A549 (cell line): ENCODE data around the gene PIM1. TPM values are rescaled to one million over a fixed set of nuclear protein-coding genes. Genes with fewer than 3 reads are reported as not detected.

Experiments used
- ATAC-seq, 2 experiments: fragments of 200-7000 bp in 1 of 2; fragments of >200 bp in 1 of 2; cut with Nextera tagmentation in 1 of 2; cut with Tn5 transposase in 1 of 2; 3 replicates each; pipeline versions ENCODE4 v1.8.0 to v1.9.1; 2018 to 2020; ENCODE audit warnings: mild to moderate bottlenecking in 1 of 2, moderate library complexity in 1 of 2
- CTCF ChIA-PET: fragments of 300-600 bp; sonication (Branson Sonifier 250); formaldehyde crosslinking; extraction: SDS; loops from one replicate; lab custom pipeline; 2021; ENCODE audit warnings: antibody characterized with exemption, inconsistent platforms; lab: Yijun Ruan, JAX
- POLR2A ChIA-PET: fragments of 350-600 bp; formaldehyde crosslinking; extraction: SDS; loops from one replicate; lab custom pipeline; 2021; ENCODE audit warnings: antibody characterized with exemption, inconsistent platforms; lab: Yijun Ruan, JAX
- DNase-seq, 2 experiments: peaks; one replicate each; pipeline versions ENCODE4 v3.0.0 to v3.0.0-alpha.2; 2011 to 2016; ENCODE audit warnings: low read depth in 1 of 2, low spot score in 1 of 2
- FAIRE-seq: peaks from 2 replicates; lab custom pipeline; 2011; peaks lifted over from hg19 to GRCh38; lab: Jason Lieb, UNC
- H3K27ac ChIP-seq, 2 experiments: fragments of >200 bp; sonication (Bioruptor Twin); formaldehyde crosslinking; 3 replicates each; pipeline ENCODE4 v1.5.1; 2016 to 2017
- H3K4me1 ChIP-seq: fragments of >200 bp; sonication (Bioruptor Twin); formaldehyde crosslinking; 3 replicates; pipeline ENCODE4 v1.6.1; 2016
- H3K4me2 ChIP-seq: fragments of >200 bp; sonication (Bioruptor Twin); formaldehyde crosslinking; 3 replicates; pipeline ENCODE4 v1.6.1; 2016
- H3K4me3 ChIP-seq: fragments of >200 bp; sonication (Bioruptor Twin); formaldehyde crosslinking; 3 replicates; pipeline ENCODE4 v1.5.1; 2016
- H3K9me3 ChIP-seq: fragments of >200 bp; sonication (Bioruptor Twin); formaldehyde crosslinking; 3 replicates; pipeline ENCODE4 v1.6.1; 2016
- CEBPB ChIP-seq, 2 experiments: fragments of >200 bp in 1 of 2; sonication (Bioruptor Twin) in 1 of 2; formaldehyde crosslinking in 1 of 2; IDR thresholded peaks; 2 replicates each; pipeline ENCODE4 v1.6.1; 2012 to 2016
- CHD4 ChIP-seq: fragments of 200-600 bp; sonication (generic); IDR thresholded peaks from 2 replicates; pipeline ENCODE4 v1.6.1; 2016; ENCODE audit warnings: antibody characterized with exemption, mild to moderate bottlenecking, borderline replicate concordance
- EHF ChIP-seq: fragments of 250-450 bp; sonication (Bioruptor Pico); IDR thresholded peaks from 2 replicates; pipeline ENCODE4 v1.5.0; 2020; ENCODE audit warnings: mild to moderate bottlenecking
- EP300 ChIP-seq, 2 experiments: fragments of >200 bp; sonication (Bioruptor Twin); formaldehyde crosslinking; IDR thresholded peaks; 2 replicates in 1 of 2; 3 replicates in 1 of 2; pipeline ENCODE4 v1.6.1; 2016 to 2017
- FOSL2 ChIP-seq, 2 experiments: fragments of 450-650 bp in 1 of 2; fragments of >200 bp in 1 of 2; sonication (Bioruptor Twin) in 1 of 2; formaldehyde crosslinking; IDR thresholded peaks; 2 replicates each; pipeline versions ENCODE4 v1.5.0 to v1.6.1; 2016 to 2020; ENCODE audit warnings: mild to moderate bottlenecking in 1 of 2, moderate library complexity in 1 of 2
- HDAC2 ChIP-seq: fragments of 200-600 bp; sonication (generic); IDR thresholded peaks from 2 replicates; pipeline ENCODE4 v1.6.1; 2016
- HOXA7 ChIP-seq: fragments of 250-450 bp; sonication (Bioruptor Pico); IDR thresholded peaks from 2 replicates; pipeline ENCODE4 v1.5.0; 2020; ENCODE audit warnings: mild to moderate bottlenecking, moderate library complexity
- HOXB13 ChIP-seq: fragments of 250-450 bp; sonication (Bioruptor Pico); IDR thresholded peaks from 2 replicates; pipeline ENCODE4 v1.5.0; 2020; ENCODE audit warnings: low read depth, mild to moderate bottlenecking, moderate library complexity
- HOXB5 ChIP-seq: fragments of 250-450 bp; sonication (Bioruptor Pico); IDR thresholded peaks from 2 replicates; pipeline ENCODE4 v1.5.0; 2020; ENCODE audit warnings: mild to moderate bottlenecking, moderate library complexity
- JUN ChIP-seq, 2 experiments: fragments of >200 bp; sonication (Bioruptor Twin); formaldehyde crosslinking; IDR thresholded peaks; 2 replicates in 1 of 2; 3 replicates in 1 of 2; pipeline ENCODE4 v1.6.1; 2016 to 2017
- KDM5A ChIP-seq: fragments of 200-600 bp; sonication (generic); IDR thresholded peaks from 2 replicates; pipeline ENCODE4 v1.6.1; 2016; ENCODE audit warnings: antibody characterized with exemption, mild to moderate bottlenecking
- MYC ChIP-seq: IDR thresholded peaks from 2 replicates; pipeline ENCODE4 v1.6.1; 2012; ENCODE audit warnings: mild to moderate bottlenecking, inconsistent platforms, low read length, improper control_type of control experiment, borderline replicate concordance
- NFE2L2 ChIP-seq: fragments of 150-350 bp; conservative IDR thresholded peaks from 2 replicates; pipeline ENCODE4 v1.6.1; 2014; ENCODE audit warnings: low read length
- NR3C1 ChIP-seq: fragments of >200 bp; sonication (Bioruptor Twin); formaldehyde crosslinking; IDR thresholded peaks from 3 replicates; pipeline ENCODE4 v1.6.1; 2017
- PHF8 ChIP-seq: fragments of 200-600 bp; sonication (generic); IDR thresholded peaks from 2 replicates; pipeline ENCODE4 v1.6.1; 2016; ENCODE audit warnings: low read depth, mild to moderate bottlenecking, antibody characterized with exemption, moderate library complexity, borderline replicate concordance
- POLR2A ChIP-seq: IDR thresholded peaks from 2 replicates; pipeline ENCODE4 v1.6.1; 2012; ENCODE audit warnings: mild to moderate bottlenecking, low read length
- RAD21 ChIP-seq, 2 experiments: fragments of >200 bp in 1 of 2; sonication (Bioruptor Twin) in 1 of 2; formaldehyde crosslinking in 1 of 2; IDR thresholded peaks in 1 of 2; conservative IDR thresholded peaks in 1 of 2; 2 replicates in 1 of 2; 3 replicates in 1 of 2; pipeline ENCODE4 v1.6.1; 2012 to 2018; ENCODE audit warnings: inconsistent platforms in 1 of 2
- RFX5 ChIP-seq: fragments of 450-650 bp; IDR thresholded peaks from 2 replicates; pipeline ENCODE4 v1.7.1; 2014; ENCODE audit warnings: antibody characterized with exemption, mild to moderate bottlenecking, moderate library complexity
- RNF2 ChIP-seq: fragments of 200-600 bp; sonication (generic); IDR thresholded peaks from 2 replicates; pipeline ENCODE4 v1.6.1; 2016; ENCODE audit warnings: low read depth, mild to moderate bottlenecking, antibody characterized with exemption, moderate library complexity, borderline replicate concordance
- SMC3 ChIP-seq: fragments of >200 bp; sonication (Bioruptor Twin); formaldehyde crosslinking; IDR thresholded peaks from 3 replicates; pipeline ENCODE4 v1.6.1; 2018; ENCODE audit warnings: inconsistent platforms
- ZFP36 ChIP-seq: fragments of 450-650 bp; IDR thresholded peaks from 2 replicates; pipeline ENCODE4 v1.6.1; 2014; ENCODE audit warnings: borderline replicate concordance; ENCODE audit not compliant: partially characterized antibody
- ZNF302 ChIP-seq: fragments of 250-450 bp; sonication (Bioruptor Pico); IDR thresholded peaks from 2 replicates; pipeline ENCODE4 v1.9.0; 2021; ENCODE audit warnings: inconsistent platforms, mild to moderate bottlenecking, moderate library complexity
- WGBS: methylation state at CpG from one replicate; pipeline ENCODE4 v1.1.6; 2017; ENCODE audit errors: missing lambda C conversion rate; 5-methylcytosine and 5-hydroxymethylcytosine counted together
- polyA minus RNA-seq: library from RNA; depleted of rRNA, polyadenylated mRNA; stranded (reverse); fragments of >200 nt; gene quantifications from 2 replicates; pipeline ENCODE4 v1.2.3, GENCODE V29; 2011; rRNA and poly(A)+ RNA removed
- polyA plus RNA-seq, 4 experiments: library from polyadenylated mRNA; depleted of rRNA in 3 of 4; stranded (reverse); fragments of >200 nt; fragmentation: RNase III in 1 of 4; extraction: RNeasy Plus Mini Kit Qiagen cat#74134 plus additional on column Dnase treatment in 1 of 4; gene quantifications; 2 replicates in 3 of 4; 3 replicates in 1 of 4; pipeline ENCODE4 v1.2.3, GENCODE V29; 2011 to 2017
- TF ChIP-seq, protein P1 (sequence below): IDR thresholded peaks from 2 replicates; pipeline ENCODE4 v1.6.1; 2012
- TF ChIP-seq, protein P2 (sequence below): fragments of 150-350 bp; IDR thresholded peaks from 2 replicates; pipeline ENCODE4 v1.6.1; 2014; ENCODE audit warnings: low read depth, mild to moderate bottlenecking, low read length
- TF ChIP-seq, protein P3 (sequence below): IDR thresholded peaks from 2 replicates; pipeline ENCODE4 v1.6.1; 2012; ENCODE audit warnings: low read depth, borderline replicate concordance
- TF ChIP-seq, protein P4 (sequence below): fragments of >200 bp; sonication (Bioruptor Twin); formaldehyde crosslinking; IDR thresholded peaks from 3 replicates; pipeline ENCODE4 v1.6.1; 2016
- TF ChIP-seq, protein P5 (sequence below): IDR thresholded peaks from 2 replicates; pipeline ENCODE4 v1.6.1; 2012

The PIM1 gene
- 19.0 and 21.9 TPM in 2 replicates for polyA plus RNA-seq (2011; rRNA removed)
- polyA plus RNA-seq (2012; cell fraction: cytosol; rRNA removed): 24.5 and 35.6 TPM in 2 replicates
- polyA plus RNA-seq (2012; cell fraction: nucleus; rRNA removed): 78.3 and 86.2 TPM in 2 replicates
- polyA plus RNA-seq (2017; fragmentation: RNase III; extraction: RNeasy Plus Mini Kit Qiagen cat#74134 plus additional on column Dnase treatment): 12.3 to 16.6 TPM (median 15.4 TPM) in 3 replicates
- 28.6 and 29.4 TPM in 2 replicates for polyA minus RNA-seq

DNA sequence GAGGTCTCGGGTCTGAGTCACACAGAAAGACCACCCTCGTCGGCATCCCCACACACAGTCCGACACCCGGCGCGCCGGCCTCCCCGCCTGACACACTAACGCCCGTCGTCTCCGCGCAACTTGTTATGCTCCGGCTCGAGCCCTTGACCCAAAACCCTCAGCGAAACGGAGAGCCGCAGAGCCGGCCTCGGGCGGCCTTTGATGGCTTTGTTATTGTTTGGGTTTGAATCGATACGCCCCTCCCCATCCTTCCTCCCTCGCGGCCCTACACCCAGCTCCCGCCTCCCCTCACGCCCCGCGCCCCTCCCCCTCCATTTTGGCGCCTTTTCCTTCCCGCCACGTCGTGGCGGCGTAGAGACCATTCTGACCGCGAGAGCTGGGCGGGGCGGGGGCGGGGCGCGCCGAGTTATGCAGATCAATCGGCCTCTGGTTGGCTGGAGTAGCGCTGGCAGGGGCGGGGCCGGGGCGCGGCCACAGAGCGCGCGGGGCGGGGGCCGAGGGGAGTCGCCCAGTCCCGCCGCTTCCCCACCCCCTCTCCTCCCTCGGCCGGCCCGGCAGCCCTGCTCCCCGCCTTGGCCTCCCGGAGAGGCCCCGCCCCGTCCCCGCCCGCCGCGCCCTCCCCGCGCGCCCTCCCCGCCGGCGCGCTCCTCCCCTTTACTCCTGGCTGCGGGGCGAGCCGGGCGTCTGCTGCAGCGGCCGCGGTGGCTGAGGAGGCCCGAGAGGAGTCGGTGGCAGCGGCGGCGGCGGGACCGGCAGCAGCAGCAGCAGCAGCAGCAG lies at the start of gene PIM1:
Gene PIM1 (plus strand): TSS at position 657 of the 777 bp plus-strand sequence. CDS start 424 bp downstream, outside the sequence.
- Histone ChIP-seq H3K4me1 (peaks cover 21% of the 10 kb centered on the region), H3K4me2 (peak within 1 kb of the TSS; percentile 93), H3K9me3 (no peaks in the 10 kb centered on the region), H3K27ac (peak within 1 kb of the TSS; percentile 94 to 97)
- DNase-seq: peak; percentile 85 to 96
- ATAC-seq: peak; percentile 77
- no peak for FAIRE-seq
- POLR2A ChIA-PET: interaction anchor here (0.6 to 4.0 kb wide), 17 partner anchors 9 to 574 kb away, joined by 3 to 32 read pairs (median 5); no protein-coding TSS in a partner anchor
- no CpG with 5 or more reads among the region's 90 CpGs for WGBS
- TF ChIP-seq CEBPB (IDR thresholded peaks at IDR 0.05) (no peak), EHF (CRISPR knock-in tag) (no peak), JUN (IDR thresholded peaks at IDR 0.05) (peak; percentile 26 to 53; a peak in 2 of 5 replicates), RAD21 (conservative IDR thresholded peaks at IDR 0.05 in 1 of 2, IDR thresholded peaks at IDR 0.05 in 1 of 2) (0 out of 5 replicates have a peak, but pooled peaks of 1 of the 2 experiments have one; percentile 7), HDAC2 (no peak), ZNF302 (CRISPR knock-in tag) (no peak), POLR2A (peak; percentile 56), RNF2 (no peak), FOSL2 (IDR thresholded peaks at IDR 0.05) (no peak), FOSL2 (CRISPR knock-in tag; IDR thresholded peaks at IDR 0.05) (no peak; the same call in 1 of the 2 replicates), NR3C1 (no peak), EP300 (IDR thresholded peaks at IDR 0.05) (no peak), KDM5A (no peak), HOXB5 (CRISPR knock-in tag) (0 out of 2 replicates have a peak, but pooled peaks have one; percentile 24), HOXB13 (no peak), CHD4 (no peak), ZFP36 (no peak), RFX5 (no peak), MYC (no peak), SMC3 (no peak; the same call in none of the 3 replicates), NFE2L2 (no peak), PHF8 (no peak), HOXA7 (CRISPR knock-in tag) (no peak)
- TF ChIP-seq, protein P1, sequence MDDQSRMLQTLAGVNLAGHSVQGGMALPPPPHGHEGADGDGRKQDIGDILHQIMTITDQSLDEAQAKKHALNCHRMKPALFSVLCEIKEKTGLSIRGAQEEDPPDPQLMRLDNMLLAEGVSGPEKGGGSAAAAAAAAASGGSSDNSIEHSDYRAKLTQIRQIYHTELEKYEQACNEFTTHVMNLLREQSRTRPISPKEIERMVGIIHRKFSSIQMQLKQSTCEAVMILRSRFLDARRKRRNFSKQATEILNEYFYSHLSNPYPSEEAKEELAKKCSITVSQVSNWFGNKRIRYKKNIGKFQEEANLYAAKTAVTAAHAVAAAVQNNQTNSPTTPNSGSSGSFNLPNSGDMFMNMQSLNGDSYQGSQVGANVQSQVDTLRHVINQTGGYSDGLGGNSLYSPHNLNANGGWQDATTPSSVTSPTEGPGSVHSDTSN: peak; percentile 70; the same call in 1 of the 2 replicates
- TF ChIP-seq, protein P2, sequence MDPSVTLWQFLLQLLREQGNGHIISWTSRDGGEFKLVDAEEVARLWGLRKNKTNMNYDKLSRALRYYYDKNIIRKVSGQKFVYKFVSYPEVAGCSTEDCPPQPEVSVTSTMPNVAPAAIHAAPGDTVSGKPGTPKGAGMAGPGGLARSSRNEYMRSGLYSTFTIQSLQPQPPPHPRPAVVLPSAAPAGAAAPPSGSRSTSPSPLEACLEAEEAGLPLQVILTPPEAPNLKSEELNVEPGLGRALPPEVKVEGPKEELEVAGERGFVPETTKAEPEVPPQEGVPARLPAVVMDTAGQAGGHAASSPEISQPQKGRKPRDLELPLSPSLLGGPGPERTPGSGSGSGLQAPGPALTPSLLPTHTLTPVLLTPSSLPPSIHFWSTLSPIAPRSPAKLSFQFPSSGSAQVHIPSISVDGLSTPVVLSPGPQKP: no peak
- TF ChIP-seq, protein P3, sequence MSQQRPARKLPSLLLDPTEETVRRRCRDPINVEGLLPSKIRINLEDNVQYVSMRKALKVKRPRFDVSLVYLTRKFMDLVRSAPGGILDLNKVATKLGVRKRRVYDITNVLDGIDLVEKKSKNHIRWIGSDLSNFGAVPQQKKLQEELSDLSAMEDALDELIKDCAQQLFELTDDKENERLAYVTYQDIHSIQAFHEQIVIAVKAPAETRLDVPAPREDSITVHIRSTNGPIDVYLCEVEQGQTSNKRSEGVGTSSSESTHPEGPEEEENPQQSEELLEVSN: peak; percentile 86
- TF ChIP-seq, protein P4, sequence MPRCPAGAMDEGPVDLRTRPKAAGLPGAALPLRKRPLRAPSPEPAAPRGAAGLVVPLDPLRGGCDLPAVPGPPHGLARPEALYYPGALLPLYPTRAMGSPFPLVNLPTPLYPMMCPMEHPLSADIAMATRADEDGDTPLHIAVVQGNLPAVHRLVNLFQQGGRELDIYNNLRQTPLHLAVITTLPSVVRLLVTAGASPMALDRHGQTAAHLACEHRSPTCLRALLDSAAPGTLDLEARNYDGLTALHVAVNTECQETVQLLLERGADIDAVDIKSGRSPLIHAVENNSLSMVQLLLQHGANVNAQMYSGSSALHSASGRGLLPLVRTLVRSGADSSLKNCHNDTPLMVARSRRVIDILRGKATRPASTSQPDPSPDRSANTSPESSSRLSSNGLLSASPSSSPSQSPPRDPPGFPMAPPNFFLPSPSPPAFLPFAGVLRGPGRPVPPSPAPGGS: 0 out of 3 replicates have a peak, but pooled peaks have one; percentile 15
- TF ChIP-seq, protein P5, sequence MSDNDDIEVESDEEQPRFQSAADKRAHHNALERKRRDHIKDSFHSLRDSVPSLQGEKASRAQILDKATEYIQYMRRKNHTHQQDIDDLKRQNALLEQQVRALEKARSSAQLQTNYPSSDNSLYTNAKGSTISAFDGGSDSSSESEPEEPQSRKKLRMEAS: peak; percentile 66
- TF ChIP-seq, all 56 proteins: peak for 8
- CTCF ChIA-PET: interaction anchor here (0.7 to 18.4 kb wide), 11 partner anchors 17 to 150 kb away, joined by 3 to 449 read pairs (median 6); no protein-coding TSS in a partner anchor
- peak within 1 kb of the TSS; percentile 92 for H3K4me3 ChIP-seq
